NOMO-1 (cell line): ENCODE measurements around the gene CCT7.
A peak's percentile ranks its signal among the peaks of the same experiment; 100 is the strongest.

Source experiments
- DNase-seq, 2 experiments: peaks; one replicate each; lab custom pipeline; 2025; ENCODE audit not compliant: unreplicated experiment in 2 of 2; lab: John Stamatoyannopoulos, UW

Gene CCT7

DNA sequence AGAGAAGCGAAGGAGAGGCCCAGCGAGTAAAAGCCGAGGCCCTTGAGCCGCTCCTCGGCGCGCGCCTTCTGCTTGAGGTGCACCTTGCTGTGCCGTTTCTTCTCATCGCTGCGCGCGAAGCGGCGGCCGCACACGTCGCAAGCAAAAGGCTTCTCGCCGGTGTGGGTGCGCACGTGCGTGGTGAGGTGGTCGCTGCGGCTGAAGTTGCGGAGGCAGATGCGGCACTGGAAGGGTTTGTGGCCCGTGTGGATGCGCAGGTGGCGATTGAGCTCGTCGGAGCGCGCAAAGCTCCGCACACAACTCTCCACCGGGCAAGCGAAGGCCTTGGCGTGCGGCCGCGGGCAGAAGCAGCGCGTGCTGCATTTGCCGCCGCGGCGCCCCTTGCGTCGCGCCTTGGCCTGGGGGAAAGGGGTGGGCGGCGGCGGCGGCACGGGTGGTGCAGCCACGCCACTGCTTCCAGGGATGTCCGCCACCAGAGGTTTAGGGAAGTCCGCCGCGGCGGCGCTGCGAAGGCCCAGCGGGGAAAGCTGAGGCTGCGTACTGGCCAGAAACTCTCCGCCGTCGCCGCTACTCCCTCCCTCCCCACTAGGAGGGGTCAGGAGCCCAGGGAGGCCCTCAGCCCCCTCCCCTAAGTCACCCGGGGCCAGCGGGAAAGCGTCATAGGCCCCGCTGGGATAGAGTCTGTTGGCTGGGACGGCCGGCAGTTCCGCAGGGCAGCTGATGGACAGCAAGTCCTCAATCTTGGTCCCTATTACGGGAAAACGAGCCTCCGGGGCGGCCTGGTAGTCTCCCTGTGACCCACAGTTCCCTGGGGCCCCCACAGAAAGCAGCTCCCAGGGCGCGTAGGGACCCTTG lies 57.6 kb downstream of the CCT7 start:
- no peak for DNase-seq

GRCh38 chr2:73292316-73292905 lies 58.3 kb downstream of the CCT7 start:
- DNase-seq: no peak

DNA sequence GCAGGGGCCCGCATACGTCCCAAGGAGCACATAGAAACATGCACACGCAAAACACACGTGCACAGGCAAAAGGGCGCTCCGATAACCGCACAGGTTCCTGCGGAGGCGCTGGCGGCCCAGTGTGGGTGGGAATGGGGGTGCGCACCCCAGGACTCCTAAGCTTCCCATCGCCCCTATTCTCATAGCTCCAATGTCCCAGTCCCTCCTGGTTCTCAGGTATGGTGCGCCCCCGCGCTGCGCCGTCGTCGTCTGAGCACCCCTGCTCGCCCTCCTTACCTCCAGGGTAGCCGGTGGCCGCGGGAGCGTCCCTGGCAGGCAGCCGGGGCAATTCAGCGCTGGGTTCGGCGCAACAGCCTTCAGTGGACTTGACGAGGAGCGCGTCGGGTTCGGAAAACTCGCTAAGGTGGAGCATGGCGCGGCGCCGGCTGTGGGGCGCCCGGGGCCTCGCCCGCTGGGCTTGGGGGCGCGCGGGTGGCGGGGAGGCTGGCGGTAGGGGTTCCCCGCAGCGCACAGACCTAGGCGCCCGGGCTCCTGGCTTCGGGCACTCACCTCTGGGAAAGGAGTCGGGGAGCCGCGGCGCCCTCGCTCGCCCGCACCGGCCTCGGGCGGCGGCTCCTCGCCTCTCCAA lies 58.9 kb downstream of the CCT7 start:
- DNase-seq: no peak

DNA sequence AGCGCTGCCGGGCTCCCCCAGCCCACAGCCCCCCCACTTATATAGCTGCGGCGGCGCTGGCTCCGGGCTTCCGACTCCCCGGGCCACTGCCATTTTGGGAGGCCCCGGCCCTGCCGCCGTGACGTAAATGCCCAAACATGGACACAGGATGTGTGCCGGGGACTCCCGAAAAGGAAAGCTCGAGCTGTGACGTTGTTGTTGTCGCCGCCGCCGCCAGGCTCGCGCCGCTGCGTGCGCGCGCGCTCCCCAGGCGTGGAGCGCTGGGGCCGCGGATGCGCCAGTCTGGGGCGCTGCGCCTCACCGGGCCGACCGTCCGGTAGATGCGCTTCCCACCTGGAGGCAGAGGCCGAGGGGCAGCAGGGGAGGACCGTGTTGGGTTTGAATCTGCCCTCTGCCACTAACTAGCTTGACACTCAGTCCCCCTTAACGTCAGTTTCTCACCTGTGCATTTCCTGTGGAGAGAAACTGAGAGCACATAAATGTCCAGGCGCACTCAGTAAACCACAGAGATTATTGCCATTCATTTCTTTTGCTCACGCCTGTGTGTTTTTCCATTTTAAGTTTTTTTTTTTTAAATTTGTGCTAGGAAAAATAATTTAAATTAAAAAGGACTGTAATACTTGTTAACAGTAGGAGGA lies 59.5 kb downstream of the CCT7 start, which contains the start of gene EGR4:
Gene EGR4, minus strand, starts transcription at position 15 of the 638 bp plus-strand sequence. CDS start 231 bp downstream, outside the sequence.
- peak; percentile 48 to 61 for DNase-seq

DNA sequence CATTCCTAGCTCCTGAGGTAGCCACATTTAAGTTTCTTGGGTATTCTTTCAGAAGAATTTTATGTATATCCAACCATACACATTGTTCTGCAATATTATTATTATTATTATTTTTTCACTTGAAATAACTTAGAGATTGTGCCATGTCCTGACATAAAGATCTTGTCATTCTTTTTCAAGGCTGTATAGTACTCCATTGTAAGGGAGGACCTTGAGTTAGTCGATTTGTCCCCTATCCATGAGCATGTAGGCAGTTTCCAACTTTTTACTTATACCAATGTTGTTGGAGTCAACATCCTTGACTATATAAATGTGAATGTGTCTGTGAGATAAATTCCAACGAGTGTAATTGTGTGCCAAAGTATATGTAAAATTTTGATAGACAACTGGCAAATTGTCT lies 60.1 kb downstream of the CCT7 start:
- no peak for DNase-seq

DNA sequence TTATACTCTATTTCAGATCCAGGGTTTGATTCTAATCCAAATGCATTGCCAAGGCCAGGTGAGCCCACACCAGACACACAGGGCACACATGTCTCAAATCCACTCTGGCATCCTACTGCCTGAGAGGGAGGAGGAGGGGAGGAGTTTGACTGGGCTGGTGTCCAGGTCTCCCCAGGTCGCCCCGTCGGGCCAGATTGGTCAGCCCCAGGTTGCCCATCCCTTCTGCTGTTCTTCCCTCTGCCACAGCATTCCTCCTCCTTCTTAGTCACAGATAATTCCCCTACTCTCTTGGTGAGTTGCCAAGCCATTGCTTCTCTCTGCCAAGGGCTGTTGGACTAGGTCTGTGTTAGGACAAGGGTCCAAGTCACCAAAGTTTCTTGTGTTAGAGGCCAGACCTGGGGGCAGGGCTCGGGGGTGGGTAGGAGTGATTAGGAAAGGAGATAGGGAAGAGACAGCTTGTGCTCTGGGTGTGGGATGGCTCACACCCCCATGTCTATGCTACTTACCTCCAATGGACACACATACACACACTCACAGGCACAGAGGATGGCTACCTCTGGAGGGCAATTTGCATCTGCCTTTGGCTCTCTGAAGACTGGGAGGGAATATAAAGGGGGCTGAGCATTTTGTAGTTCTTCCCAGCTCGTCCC lies 61.8 kb downstream of the CCT7 start:
- no peak for DNase-seq

GRCh38 chr2:73297151-73297559 lies 63.0 kb downstream of the CCT7 start:
- no peak for DNase-seq

DNA sequence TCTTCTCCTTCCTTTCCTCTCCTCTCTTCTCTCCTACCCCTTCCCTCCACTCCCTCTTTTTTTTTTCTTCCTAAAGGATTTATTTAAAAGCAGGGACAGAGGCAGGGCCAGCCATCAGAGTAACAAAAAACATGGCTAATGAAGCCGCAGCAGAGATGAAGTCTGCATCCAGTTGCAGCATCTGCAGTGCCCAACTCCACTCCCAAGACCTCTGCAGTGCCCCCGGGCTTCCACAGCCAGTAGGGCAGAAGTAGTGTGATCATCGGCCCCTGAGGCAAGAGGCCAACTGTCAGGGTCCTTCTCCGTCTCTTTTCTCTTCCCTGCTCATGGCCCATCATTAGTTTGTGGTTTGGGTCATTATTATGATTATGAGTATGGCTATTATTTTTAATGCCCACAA lies 63.5 kb downstream of the CCT7 start:
- no peak for DNase-seq

GRCh38 chr2:73300926-73301325 lies 66.8 kb downstream of the CCT7 start:
- no peak for DNase-seq

- no peak for DNase-seq
Measured at GRCh38 chr2:73301636-73302035, 67.5 kb downstream of the CCT7 start.
